ENCODE results near the gene RAB11FIP4.
A peak's percentile ranks its signal among the peaks of the same experiment; 100 is the strongest.

Gene RAB11FIP4

DNA sequence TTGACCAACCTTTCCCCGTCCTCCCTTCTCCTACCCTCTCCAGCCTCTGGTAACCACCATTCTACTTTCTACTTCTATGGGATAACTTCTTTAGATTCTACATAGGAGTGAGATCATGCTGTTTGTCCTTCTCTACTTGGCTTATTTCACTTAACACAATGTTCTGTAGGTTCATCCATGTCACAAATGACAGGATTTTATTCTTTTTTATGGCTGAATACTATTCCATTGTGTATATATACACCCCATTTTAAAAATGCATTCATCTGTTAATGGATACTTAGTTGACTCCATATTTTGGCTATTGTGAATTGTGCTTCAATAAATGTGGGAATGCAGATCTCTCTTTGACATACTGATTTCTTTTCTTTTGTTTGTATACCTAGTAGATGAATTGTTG lies 115.0 kb downstream of the RAB11FIP4 start:
- Histone ChIP-seq H3K4me3 (replicated peaks; ENCODE audit: insufficient read depth, low read length) (no peak overlapping the region), H3K27me3 (ENCODE audit: insufficient read depth, poor library complexity, severe bottlenecking) (no peaks in the 10 kb centered on the region), H3K27ac (replicated peaks) (no peak overlapping the region)
- TF ChIP-seq POLR2AphosphoS5 (IDR thresholded peaks at IDR 0.05; ENCODE audit: low read depth): no peak
- TF ChIP-seq, protein P1, sequence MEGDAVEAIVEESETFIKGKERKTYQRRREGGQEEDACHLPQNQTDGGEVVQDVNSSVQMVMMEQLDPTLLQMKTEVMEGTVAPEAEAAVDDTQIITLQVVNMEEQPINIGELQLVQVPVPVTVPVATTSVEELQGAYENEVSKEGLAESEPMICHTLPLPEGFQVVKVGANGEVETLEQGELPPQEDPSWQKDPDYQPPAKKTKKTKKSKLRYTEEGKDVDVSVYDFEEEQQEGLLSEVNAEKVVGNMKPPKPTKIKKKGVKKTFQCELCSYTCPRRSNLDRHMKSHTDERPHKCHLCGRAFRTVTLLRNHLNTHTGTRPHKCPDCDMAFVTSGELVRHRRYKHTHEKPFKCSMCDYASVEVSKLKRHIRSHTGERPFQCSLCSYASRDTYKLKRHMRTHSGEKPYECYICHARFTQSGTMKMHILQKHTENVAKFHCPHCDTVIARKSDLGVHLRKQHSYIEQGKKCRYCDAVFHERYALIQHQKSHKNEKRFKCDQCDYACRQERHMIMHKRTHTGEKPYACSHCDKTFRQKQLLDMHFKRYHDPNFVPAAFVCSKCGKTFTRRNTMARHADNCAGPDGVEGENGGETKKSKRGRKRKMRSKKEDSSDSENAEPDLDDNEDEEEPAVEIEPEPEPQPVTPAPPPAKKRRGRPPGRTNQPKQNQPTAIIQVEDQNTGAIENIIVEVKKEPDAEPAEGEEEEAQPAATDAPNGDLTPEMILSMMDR (IDR thresholded peaks at IDR 0.05; ENCODE audit: insufficient read depth, low read length): no peak
- no peak for TF ChIP-seq SPI1 (IDR thresholded peaks at IDR 0.05; ENCODE audit: borderline replicate concordance, low read depth)
- TF ChIP-seq, protein P2, sequence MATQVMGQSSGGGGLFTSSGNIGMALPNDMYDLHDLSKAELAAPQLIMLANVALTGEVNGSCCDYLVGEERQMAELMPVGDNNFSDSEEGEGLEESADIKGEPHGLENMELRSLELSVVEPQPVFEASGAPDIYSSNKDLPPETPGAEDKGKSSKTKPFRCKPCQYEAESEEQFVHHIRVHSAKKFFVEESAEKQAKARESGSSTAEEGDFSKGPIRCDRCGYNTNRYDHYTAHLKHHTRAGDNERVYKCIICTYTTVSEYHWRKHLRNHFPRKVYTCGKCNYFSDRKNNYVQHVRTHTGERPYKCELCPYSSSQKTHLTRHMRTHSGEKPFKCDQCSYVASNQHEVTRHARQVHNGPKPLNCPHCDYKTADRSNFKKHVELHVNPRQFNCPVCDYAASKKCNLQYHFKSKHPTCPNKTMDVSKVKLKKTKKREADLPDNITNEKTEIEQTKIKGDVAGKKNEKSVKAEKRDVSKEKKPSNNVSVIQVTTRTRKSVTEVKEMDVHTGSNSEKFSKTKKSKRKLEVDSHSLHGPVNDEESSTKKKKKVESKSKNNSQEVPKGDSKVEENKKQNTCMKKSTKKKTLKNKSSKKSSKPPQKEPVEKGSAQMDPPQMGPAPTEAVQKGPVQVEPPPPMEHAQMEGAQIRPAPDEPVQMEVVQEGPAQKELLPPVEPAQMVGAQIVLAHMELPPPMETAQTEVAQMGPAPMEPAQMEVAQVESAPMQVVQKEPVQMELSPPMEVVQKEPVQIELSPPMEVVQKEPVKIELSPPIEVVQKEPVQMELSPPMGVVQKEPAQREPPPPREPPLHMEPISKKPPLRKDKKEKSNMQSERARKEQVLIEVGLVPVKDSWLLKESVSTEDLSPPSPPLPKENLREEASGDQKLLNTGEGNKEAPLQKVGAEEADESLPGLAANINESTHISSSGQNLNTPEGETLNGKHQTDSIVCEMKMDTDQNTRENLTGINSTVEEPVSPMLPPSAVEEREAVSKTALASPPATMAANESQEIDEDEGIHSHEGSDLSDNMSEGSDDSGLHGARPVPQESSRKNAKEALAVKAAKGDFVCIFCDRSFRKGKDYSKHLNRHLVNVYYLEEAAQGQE (IDR thresholded peaks at IDR 0.05; ENCODE audit: insufficient replicate concordance, low read depth): no peak
- TF ChIP-seq GABPA (IDR thresholded peaks at IDR 0.05; ENCODE audit: low read depth): no peak
- no peak for DNase-seq (ENCODE audit: low read depth in 1 of 2, low spot score in 1 of 2)

DNA sequence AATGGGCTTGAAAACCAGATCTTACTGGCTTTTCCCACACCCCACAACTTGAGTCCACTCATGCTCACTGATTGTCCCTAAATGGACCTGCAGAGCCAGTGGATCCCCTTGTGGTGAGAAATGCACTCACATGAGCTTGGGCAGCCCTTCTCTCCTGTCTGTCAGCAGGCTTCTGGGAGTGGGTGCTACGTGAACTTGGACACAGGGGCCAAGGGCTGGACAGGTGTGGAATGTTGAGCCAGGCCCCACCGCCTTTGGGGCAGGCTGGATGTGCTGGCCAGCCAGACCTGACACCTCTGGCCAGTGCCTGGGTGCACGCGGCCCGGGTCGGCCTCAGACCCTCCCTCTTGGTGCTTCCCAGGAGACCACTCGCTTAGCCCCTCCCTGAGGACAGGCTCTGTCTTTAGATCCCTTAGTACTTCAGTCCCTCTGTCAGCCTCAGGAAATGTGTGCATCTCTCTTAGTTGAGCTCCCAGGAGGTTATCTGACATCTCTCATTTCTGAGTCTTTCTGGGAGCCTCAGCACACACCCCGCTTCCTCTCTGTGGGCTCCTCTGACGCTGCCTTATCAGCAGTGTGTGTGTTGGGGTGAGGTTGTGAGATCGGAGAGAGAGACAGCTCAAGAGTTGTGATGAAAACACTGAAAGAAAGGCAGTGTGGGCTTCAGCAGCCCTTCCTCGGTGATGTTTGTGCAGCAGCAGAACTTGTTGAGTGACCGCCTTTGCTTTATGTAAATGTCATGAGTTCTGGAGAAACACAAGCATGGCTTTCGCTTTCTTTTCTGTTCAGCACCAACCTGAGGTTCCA lies 117.0 kb downstream of the RAB11FIP4 start:
- H3K27ac ChIP-seq (replicated peaks): no peak overlapping the region
- H3K27me3 ChIP-seq (ENCODE audit: insufficient read depth, poor library complexity, severe bottlenecking): no peaks in the 10 kb centered on the region
- H3K4me3 ChIP-seq (replicated peaks; ENCODE audit: insufficient read depth, low read length): no peak overlapping the region
- no peak for DNase-seq (ENCODE audit: low read depth in 1 of 2, low spot score in 1 of 2)
- TF ChIP-seq, protein P1 (IDR thresholded peaks at IDR 0.05; ENCODE audit: insufficient read depth, low read length): peak; percentile 32
- no peak for TF ChIP-seq GABPA (IDR thresholded peaks at IDR 0.05; ENCODE audit: low read depth)
- TF ChIP-seq, protein P2 (IDR thresholded peaks at IDR 0.05; ENCODE audit: insufficient replicate concordance, low read depth): no peak

DNA sequence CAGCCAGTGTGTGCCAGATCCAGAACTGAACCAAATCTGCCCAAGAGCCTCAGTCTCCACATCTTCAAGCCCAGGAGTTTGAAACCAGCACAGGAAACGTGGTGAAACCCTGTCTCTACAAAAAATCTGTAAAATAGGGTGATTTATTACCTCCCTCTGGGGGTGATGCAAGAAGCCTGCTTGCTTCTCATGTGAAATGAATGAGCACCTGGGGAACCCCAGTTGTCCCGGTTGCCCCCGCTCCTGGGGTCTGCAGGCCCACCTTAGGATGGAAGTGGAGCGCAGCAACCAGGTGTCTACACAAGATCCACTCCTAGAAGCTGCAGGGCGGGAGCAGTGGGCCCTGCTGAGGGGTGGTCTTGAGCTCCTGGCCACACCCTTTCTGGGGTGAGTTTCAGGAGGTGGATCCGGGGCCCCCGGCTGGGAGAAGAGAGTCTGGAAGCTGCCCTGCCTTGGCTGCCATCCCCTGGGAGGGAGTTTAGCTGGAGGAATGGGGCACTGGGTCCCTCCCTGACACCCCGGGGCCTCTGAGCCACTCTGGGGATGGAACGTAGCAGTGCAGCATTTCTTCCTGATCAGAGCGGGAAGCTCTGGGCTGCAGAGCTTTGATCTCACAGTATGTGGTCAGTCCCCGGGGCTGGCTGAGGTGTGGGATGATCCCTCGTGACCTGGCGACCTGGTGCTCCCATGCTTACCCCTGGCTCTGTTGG lies 117.8 kb downstream of the RAB11FIP4 start:
- DNase-seq (ENCODE audit: low read depth in 1 of 2, low spot score in 1 of 2): no peak
- TF ChIP-seq POLR2AphosphoS5 (IDR thresholded peaks at IDR 0.05; ENCODE audit: low read depth) (no peak), SPI1 (IDR thresholded peaks at IDR 0.05; ENCODE audit: borderline replicate concordance, low read depth) (no peak), GABPA (IDR thresholded peaks at IDR 0.05; ENCODE audit: low read depth) (no peak)
- TF ChIP-seq, protein P2 (IDR thresholded peaks at IDR 0.05; ENCODE audit: insufficient replicate concordance, low read depth): no peak
- TF ChIP-seq, protein P1 (IDR thresholded peaks at IDR 0.05; ENCODE audit: insufficient read depth, low read length): no peak
- H3K27ac ChIP-seq (replicated peaks): no peak overlapping the region
- no peaks in the 10 kb centered on the region for H3K27me3 ChIP-seq (ENCODE audit: insufficient read depth, poor library complexity, severe bottlenecking)
- H3K4me3 ChIP-seq (replicated peaks; ENCODE audit: insufficient read depth, low read length): no peak overlapping the region
